Suprapubic skin (tissue), 4 donors: Measurements from ENCODE around the gene NDUFC1. TPM values are rescaled to one million over a fixed set of nuclear protein-coding genes. Genes with fewer than 3 reads are reported as not detected.
"Not testable (repeated sequence)": the region's sequence is repeated elsewhere in the genome, so short reads cannot be mapped to it uniquely, and the experiment has no call there.

Source experiments
- DNase-seq, 2 donors: peaks; one replicate each; pipeline ENCODE4 v3.0.0-alpha.2; 2019; ENCODE audit warnings: low spot score in 2 of 2
- H3K27ac ChIP-seq: fragments of 200-600 bp; sonication (generic); one replicate; pipeline ENCODE4 v1.5.1; 2019
- H3K27me3 ChIP-seq: fragments of 200-600 bp; sonication (generic); one replicate; pipeline ENCODE4 v1.5.1; 2019
- H3K36me3 ChIP-seq: fragments of 200-600 bp; sonication (generic); one replicate; pipeline ENCODE4 v1.5.1; 2019
- H3K4me1 ChIP-seq: fragments of 200-600 bp; sonication (generic); one replicate; pipeline ENCODE4 v1.5.1; 2019
- H3K4me3 ChIP-seq: fragments of 200-600 bp; sonication (generic); one replicate; pipeline ENCODE4 v1.5.1; 2019; ENCODE audit warnings: mild to moderate bottlenecking
- H3K9me3 ChIP-seq: fragments of 200-600 bp; sonication (generic); one replicate; pipeline ENCODE4 v1.5.1; 2019
- EP300 ChIP-seq: sonication (generic); formaldehyde crosslinking; IDR thresholded peaks from one replicate; pipeline ENCODE4 v1.6.1; 2017; ENCODE audit warnings: antibody characterized with exemption
- POLR2A ChIP-seq, 2 donors: fragments of 450-650 bp; IDR thresholded peaks; one replicate each; pipeline ENCODE4 v1.6.1; 2017; ENCODE audit warnings: antibody characterized with exemption in 2 of 2, mild to moderate bottlenecking in 2 of 2, moderate library complexity in 2 of 2
- POLR2AphosphoS5 ChIP-seq, 3 donors: sonication (generic); formaldehyde crosslinking; IDR thresholded peaks; one replicate each; pipeline ENCODE4 v1.6.1; 2017; ENCODE audit warnings: antibody characterized with exemption in 3 of 3
- WGBS: methylation state at CpG from one replicate; pipeline ENCODE4 v1.1.5; 2018; 5-methylcytosine and 5-hydroxymethylcytosine counted together
- total RNA-seq, 4 donors: library from RNA; depleted of rRNA; stranded (reverse); fragments of >200 nt; gene quantifications; one replicate each; pipeline ENCODE4 v1.1.0, GENCODE V29; 2016
- TF ChIP-seq, protein P1 (sequence below), 2 donors: fragments of 200-600 bp in 1 of 2; fragments of 450-650 bp in 1 of 2; sonication (generic) in 1 of 2; IDR thresholded peaks; one replicate each; pipeline ENCODE4 v1.5.1; 2016 to 2019; ENCODE audit warnings: antibody characterized with exemption in 2 of 2, mild to moderate bottlenecking in 1 of 2, moderate library complexity in 1 of 2

Gene NDUFC1
- total RNA-seq, 4 donors from 2014 or later: 23.1 to 78.2 (median 54.5) TPM

DNA sequence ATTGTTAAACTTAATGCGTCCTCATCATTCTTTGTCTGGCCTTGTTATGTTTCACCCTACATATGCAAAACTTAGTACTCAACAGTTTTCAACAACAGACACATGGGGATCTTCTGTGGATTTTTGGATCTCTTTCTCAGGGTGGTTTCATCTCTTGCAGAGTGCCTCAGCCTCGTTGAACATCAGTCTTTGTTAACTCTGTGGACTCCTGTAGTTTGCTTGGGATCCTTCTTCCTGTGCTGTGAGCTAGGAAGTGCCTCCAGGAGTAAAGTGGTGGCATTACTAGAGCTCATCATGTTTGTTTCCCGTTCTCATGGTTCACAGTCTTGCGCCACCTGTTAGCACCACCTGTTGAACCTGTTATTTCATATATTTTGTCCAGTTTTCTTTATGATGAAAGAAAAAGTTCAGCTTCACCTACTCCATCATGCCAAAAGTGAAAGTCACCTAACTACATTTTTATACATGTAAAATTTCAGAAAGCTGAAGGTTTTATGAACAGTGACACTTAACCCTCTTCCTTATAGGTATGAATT lies 27.5 kb upstream of the NDUFC1 start:
- H3K27ac ChIP-seq: no peak overlapping the region
- peaks cover 6% of the 10 kb centered on the region for H3K4me1 ChIP-seq
- WGBS: 81% methylated on average over 4 of the region's 4 CpGs
- no peaks in the 10 kb centered on the region for H3K27me3 ChIP-seq
- TF ChIP-seq, protein P1, sequence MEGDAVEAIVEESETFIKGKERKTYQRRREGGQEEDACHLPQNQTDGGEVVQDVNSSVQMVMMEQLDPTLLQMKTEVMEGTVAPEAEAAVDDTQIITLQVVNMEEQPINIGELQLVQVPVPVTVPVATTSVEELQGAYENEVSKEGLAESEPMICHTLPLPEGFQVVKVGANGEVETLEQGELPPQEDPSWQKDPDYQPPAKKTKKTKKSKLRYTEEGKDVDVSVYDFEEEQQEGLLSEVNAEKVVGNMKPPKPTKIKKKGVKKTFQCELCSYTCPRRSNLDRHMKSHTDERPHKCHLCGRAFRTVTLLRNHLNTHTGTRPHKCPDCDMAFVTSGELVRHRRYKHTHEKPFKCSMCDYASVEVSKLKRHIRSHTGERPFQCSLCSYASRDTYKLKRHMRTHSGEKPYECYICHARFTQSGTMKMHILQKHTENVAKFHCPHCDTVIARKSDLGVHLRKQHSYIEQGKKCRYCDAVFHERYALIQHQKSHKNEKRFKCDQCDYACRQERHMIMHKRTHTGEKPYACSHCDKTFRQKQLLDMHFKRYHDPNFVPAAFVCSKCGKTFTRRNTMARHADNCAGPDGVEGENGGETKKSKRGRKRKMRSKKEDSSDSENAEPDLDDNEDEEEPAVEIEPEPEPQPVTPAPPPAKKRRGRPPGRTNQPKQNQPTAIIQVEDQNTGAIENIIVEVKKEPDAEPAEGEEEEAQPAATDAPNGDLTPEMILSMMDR (IDR thresholded peaks at IDR 0.05): no peak
- TF ChIP-seq POLR2A (IDR thresholded peaks at IDR 0.05) (no peak), EP300 (no peak), POLR2AphosphoS5 (IDR thresholded peaks at IDR 0.05) (no peak)
- no peaks in the 10 kb centered on the region for H3K9me3 ChIP-seq
- H3K36me3 ChIP-seq: peaks cover 14% of the 10 kb centered on the region
- no peak for DNase-seq
- no peak overlapping the region for H3K4me3 ChIP-seq

DNA sequence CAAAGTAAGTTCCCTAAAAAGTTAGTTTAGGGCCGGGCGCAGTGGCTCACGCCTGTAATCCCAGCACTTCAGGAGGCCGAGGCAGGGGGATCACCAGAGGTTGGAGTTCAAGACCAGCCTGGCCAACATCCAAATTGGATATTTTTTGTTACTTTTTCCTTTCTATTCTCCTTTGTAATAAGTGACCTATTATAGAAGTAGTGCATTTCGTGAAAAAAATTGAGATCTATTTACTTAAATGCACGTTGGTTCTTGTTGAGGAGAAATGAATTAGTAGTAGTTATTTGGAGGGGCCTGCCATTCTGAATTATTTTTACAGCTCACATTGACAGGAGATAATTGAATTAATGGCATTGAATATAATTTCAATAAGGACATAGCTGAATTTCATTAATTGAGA lies 22.3 kb upstream of the NDUFC1 start:
- H3K27ac ChIP-seq: no peak overlapping the region
- no peaks in the 10 kb centered on the region for H3K27me3 ChIP-seq
- 75% methylated on average over 6 of the region's 6 CpGs for WGBS
- no peaks in the 10 kb centered on the region for H3K9me3 ChIP-seq
- H3K4me1 ChIP-seq: peaks cover 18% of the 10 kb centered on the region
- no peak for DNase-seq
- no peak for TF ChIP-seq EP300
- TF ChIP-seq, protein P1 (IDR thresholded peaks at IDR 0.05): no peak
- no peak for TF ChIP-seq POLR2A (IDR thresholded peaks at IDR 0.05)
- no peak for TF ChIP-seq POLR2AphosphoS5 (IDR thresholded peaks at IDR 0.05)
- no peak overlapping the region for H3K4me3 ChIP-seq
- H3K36me3 ChIP-seq: peaks cover 13% of the 10 kb centered on the region

DNA sequence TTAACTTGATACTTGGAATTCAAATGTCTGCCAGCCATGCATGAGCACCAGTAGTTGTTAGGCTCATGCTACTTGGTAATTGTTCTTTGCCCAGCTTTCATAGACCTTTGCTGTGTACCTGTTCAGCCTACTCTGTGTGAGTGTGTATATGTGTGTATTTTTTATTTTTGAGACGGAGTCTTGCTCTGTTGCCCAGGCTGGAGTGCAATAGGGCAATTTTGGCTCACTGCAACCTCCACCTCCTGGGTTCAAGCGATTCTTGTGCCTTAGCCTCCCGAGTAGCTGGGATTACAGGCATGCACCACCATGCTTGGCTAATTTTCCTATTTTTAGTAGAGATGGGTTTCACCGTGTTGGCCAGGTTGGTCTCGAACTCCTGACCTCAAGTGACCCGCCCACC lies 20.3 kb upstream of the NDUFC1 start:
- DNase-seq, H3K27ac ChIP-seq, H3K9me3 ChIP-seq, H3K27me3 ChIP-seq, H3K36me3 ChIP-seq, H3K4me3 ChIP-seq: not testable (repeated sequence)
- H3K4me1 ChIP-seq: peaks cover 18% of the 10 kb centered on the region
- 98% methylated on average over 6 of the region's 6 CpGs for WGBS

GRCh38 chr4:139322070-139322469 lies 19.8 kb upstream of the NDUFC1 start:
- not testable (repeated sequence) for DNase-seq, H3K27me3 ChIP-seq, H3K4me3 ChIP-seq, H3K27ac ChIP-seq, H3K36me3 ChIP-seq, H3K9me3 ChIP-seq
- WGBS: 65% methylated on average over 1 of the region's 1 CpG
- H3K4me1 ChIP-seq: peaks cover 23% of the 10 kb centered on the region

GRCh38 chr4:139319571-139319970 lies 17.3 kb upstream of the NDUFC1 start:
- TF ChIP-seq, protein P1 (IDR thresholded peaks at IDR 0.05): no peak
- no peak for TF ChIP-seq EP300
- Histone ChIP-seq H3K9me3 (no peaks in the 10 kb centered on the region), H3K4me1 (peaks cover 18% of the 10 kb centered on the region), H3K4me3 (no peak overlapping the region), H3K27ac (no peak overlapping the region), H3K36me3 (no peaks in the 10 kb centered on the region), H3K27me3 (no peaks in the 10 kb centered on the region)
- WGBS: 100% methylated on average over 1 of the region's 1 CpG
- no peak for DNase-seq

DNA sequence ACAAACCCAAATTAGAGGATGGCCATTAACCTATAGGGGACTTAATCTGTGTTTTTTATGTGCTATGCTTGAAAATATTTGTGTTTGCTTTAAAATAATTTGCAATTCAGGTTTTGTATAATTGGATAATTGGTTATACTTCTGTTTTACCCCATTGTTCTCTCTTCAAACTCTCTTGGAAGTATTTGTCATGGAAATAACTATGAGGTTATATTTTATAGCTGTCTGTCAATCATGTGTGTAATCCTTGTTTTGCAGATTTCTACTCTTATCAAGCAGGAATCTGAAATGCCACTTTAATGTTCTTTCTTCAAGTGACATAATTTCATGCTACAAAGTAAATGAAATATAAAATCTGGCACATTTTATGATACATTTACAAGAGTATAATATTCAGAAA lies 15.4 kb upstream of the NDUFC1 start:
- TF ChIP-seq EP300 (no peak), POLR2A (IDR thresholded peaks at IDR 0.05) (no peak), POLR2AphosphoS5 (IDR thresholded peaks at IDR 0.05) (no peak)
- TF ChIP-seq, protein P1 (IDR thresholded peaks at IDR 0.05): no peak
- H3K36me3 ChIP-seq: no peaks in the 10 kb centered on the region
- H3K4me1 ChIP-seq: peaks cover 20% of the 10 kb centered on the region
- no peaks in the 10 kb centered on the region for H3K9me3 ChIP-seq
- no peak overlapping the region for H3K27ac ChIP-seq
- DNase-seq: no peak
- no peaks in the 10 kb centered on the region for H3K27me3 ChIP-seq
- no peak overlapping the region for H3K4me3 ChIP-seq
